Ascending aorta (tissue), 2 donors: Measurements from ENCODE around the gene OR6N2. TPM values are rescaled to one million over a fixed set of nuclear protein-coding genes. Genes with fewer than 3 reads are reported as not detected.

Source experiments
- DNase-seq, 2 donors: peaks; one replicate each; pipeline ENCODE4 v3.0.0-alpha.2; 2019; ENCODE audit warnings: low spot score in 2 of 2
- H3K27ac ChIP-seq, 2 donors: fragments of 200-600 bp; sonication (generic); one replicate each; pipeline ENCODE4 v1.5.1; 2016 to 2017; ENCODE audit warnings: mild to moderate bottlenecking in 1 of 2
- H3K27me3 ChIP-seq: fragments of 200-600 bp; sonication (generic); one replicate; pipeline ENCODE4 v1.5.1; 2017
- H3K36me3 ChIP-seq, 2 donors: fragments of 200-600 bp; sonication (generic); one replicate each; pipeline ENCODE4 v1.5.1; 2016
- H3K4me1 ChIP-seq, 2 donors: fragments of 200-600 bp; sonication (generic); one replicate each; pipeline ENCODE4 v1.5.1; 2016 to 2017; ENCODE audit warnings: mild to moderate bottlenecking in 1 of 2
- H3K4me3 ChIP-seq, 2 donors: fragments of 200-600 bp; sonication (generic); one replicate each; pipeline ENCODE4 v1.5.1; 2016 to 2017; ENCODE audit warnings: mild to moderate bottlenecking in 1 of 2
- H3K9me3 ChIP-seq, 2 donors: fragments of 200-600 bp; sonication (generic); one replicate each; pipeline ENCODE4 v1.5.1; 2016
- CTCF ChIP-seq, 3 experiments: fragments of 200-600 bp in 2 of 3; fragments of 450-650 bp in 1 of 3; sonication (generic) in 2 of 3; IDR thresholded peaks; one replicate each; pipeline ENCODE4 v1.5.1; 2016 to 2019; ENCODE audit warnings: antibody characterized with exemption in 3 of 3, mild to moderate bottlenecking in 1 of 3, moderate library complexity in 1 of 3
- intact Hi-C: fragments of 100-400 bp; cut with DNase I; formaldehyde crosslinking; loops from one replicate; pipeline ENCODE4 v1.15.1; 2023
- total RNA-seq: library from RNA; depleted of rRNA; stranded (reverse); fragments of >200 nt; gene quantifications from one replicate; pipeline ENCODE4 v1.1.0, GENCODE V29; 2016

Gene OR6N2
- total RNA-seq, 1 donor from 2014 or later: not detected

DNA sequence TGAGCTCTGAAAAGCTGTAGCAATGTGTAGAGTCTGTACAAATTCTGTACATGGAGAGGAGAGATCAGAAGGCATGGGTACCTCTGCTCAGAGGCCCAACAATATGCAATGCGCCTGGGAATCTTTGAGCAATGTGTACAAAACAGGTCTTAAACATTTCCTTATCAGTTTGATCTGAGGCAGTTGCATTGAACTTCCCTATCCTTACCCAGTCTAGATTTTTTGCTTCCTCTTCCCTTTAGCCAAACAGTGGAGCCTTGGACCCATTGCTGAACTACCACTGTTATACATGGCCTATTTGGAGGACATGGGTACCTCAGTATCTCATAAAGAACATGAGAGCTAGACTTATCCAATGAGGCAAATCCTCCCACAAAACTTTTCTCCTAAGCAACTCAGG, 37.6 kb upstream of the OR6N2 start:
- no peaks in the 10 kb centered on the region for H3K36me3 ChIP-seq
- no peak for DNase-seq
- H3K4me1 ChIP-seq: no peaks in the 10 kb centered on the region
- TF ChIP-seq CTCF (IDR thresholded peaks at IDR 0.05): no peak
- no peaks in the 10 kb centered on the region for H3K27me3 ChIP-seq
- H3K4me3 ChIP-seq: no peak overlapping the region
- intact Hi-C loops: no loop called here
- H3K9me3 ChIP-seq: no peaks in the 10 kb centered on the region
- no peak overlapping the region for H3K27ac ChIP-seq

DNA sequence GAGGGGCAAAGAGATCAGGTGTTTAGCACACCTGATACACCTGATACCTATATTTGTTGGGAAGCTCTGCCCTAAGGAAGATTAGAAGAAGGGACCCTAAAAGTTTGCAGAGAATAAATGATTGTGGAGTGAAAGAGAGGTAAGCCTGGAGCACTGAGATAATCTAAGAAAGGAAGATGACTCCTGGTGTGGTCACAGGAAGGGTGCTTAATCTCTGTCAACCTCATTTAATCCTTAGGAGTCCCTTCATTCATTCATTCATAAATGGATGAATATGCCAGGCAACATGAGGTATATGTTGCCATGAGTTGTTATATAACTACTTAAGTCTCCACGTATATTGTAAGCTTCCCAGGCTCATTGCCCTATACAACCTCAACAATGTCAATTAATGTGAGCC, 34.0 kb upstream of the OR6N2 start:
- no peak overlapping the region for H3K27ac ChIP-seq
- TF ChIP-seq CTCF (IDR thresholded peaks at IDR 0.05): no peak
- intact Hi-C loops: no loop called here

GRCh38 chr1:158813164-158813563, 32.2 kb upstream of the OR6N2 start:
- Histone ChIP-seq H3K27me3 (no peaks in the 10 kb centered on the region), H3K36me3 (no peaks in the 10 kb centered on the region), H3K4me3 (no peak overlapping the region), H3K4me1 (no peaks in the 10 kb centered on the region), H3K9me3 (no peaks in the 10 kb centered on the region), H3K27ac (no peak overlapping the region)
- no peak for DNase-seq
- TF ChIP-seq CTCF (IDR thresholded peaks at IDR 0.05): no peak
- intact Hi-C loops: no loop called here

More for the DNA sequence above, 34.0 kb upstream of the OR6N2 start:
- no peak overlapping the region for H3K4me3 ChIP-seq
- no peak for DNase-seq
- H3K9me3 ChIP-seq: no peaks in the 10 kb centered on the region
- H3K27me3 ChIP-seq: no peaks in the 10 kb centered on the region
- H3K4me1 ChIP-seq: no peaks in the 10 kb centered on the region
- H3K36me3 ChIP-seq: no peaks in the 10 kb centered on the region

DNA sequence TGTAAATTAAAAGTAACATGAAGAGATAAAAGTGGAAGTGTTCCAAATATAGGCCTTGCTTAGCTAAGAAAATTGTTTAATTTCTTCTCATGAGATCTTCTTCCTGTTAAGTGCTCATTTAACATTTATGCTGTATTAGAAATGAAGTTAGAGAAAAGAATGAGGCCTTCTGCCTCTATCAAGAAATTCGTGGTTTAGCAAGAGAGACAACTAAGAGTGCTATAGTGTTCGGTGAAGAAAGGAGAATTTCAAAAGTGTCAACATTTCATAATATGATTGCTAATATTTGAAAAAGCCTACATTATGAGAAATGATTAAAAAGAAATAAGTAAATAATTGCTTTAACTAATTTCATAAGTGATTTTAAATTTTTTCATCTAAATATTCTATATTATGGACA, 31.3 kb upstream of the OR6N2 start:
- Histone ChIP-seq H3K27me3 (no peaks in the 10 kb centered on the region), H3K4me1 (no peaks in the 10 kb centered on the region), H3K4me3 (no peak overlapping the region), H3K9me3 (no peaks in the 10 kb centered on the region), H3K27ac (no peak overlapping the region), H3K36me3 (no peaks in the 10 kb centered on the region)
- DNase-seq: no peak
- TF ChIP-seq CTCF (IDR thresholded peaks at IDR 0.05): no peak
- intact Hi-C loops: no loop called here

- TF ChIP-seq CTCF (IDR thresholded peaks at IDR 0.05): no peak
- intact Hi-C loops: no loop called here
- Histone ChIP-seq H3K36me3 (no peaks in the 10 kb centered on the region), H3K27me3 (no peaks in the 10 kb centered on the region), H3K4me3 (no peak overlapping the region), H3K9me3 (no peaks in the 10 kb centered on the region), H3K4me1 (no peaks in the 10 kb centered on the region), H3K27ac (no peak overlapping the region)
- DNase-seq: no peak
These were observed 29.3 kb upstream of the OR6N2 start for GRCh38 chr1:158810311-158810710.

GRCh38 chr1:158809862-158810261, 28.9 kb upstream of the OR6N2 start:
- no peaks in the 10 kb centered on the region for H3K4me1 ChIP-seq
- intact Hi-C loops: no loop called here

More at GRCh38 chr1:158809862-158810261, 28.9 kb upstream of the OR6N2 start:
- DNase-seq: no peak
- H3K27me3 ChIP-seq: no peaks in the 10 kb centered on the region
- no peak for TF ChIP-seq CTCF (IDR thresholded peaks at IDR 0.05)
- H3K36me3 ChIP-seq: no peaks in the 10 kb centered on the region
- no peak overlapping the region for H3K27ac ChIP-seq
- no peaks in the 10 kb centered on the region for H3K9me3 ChIP-seq
- H3K4me3 ChIP-seq: no peak overlapping the region
